ENCODE results near the gene RSPO3.

GRCh38 chr6:127069659-127070279 is 48.7 kb upstream of the RSPO3 start:
- TF ChIP-seq, protein P1, sequence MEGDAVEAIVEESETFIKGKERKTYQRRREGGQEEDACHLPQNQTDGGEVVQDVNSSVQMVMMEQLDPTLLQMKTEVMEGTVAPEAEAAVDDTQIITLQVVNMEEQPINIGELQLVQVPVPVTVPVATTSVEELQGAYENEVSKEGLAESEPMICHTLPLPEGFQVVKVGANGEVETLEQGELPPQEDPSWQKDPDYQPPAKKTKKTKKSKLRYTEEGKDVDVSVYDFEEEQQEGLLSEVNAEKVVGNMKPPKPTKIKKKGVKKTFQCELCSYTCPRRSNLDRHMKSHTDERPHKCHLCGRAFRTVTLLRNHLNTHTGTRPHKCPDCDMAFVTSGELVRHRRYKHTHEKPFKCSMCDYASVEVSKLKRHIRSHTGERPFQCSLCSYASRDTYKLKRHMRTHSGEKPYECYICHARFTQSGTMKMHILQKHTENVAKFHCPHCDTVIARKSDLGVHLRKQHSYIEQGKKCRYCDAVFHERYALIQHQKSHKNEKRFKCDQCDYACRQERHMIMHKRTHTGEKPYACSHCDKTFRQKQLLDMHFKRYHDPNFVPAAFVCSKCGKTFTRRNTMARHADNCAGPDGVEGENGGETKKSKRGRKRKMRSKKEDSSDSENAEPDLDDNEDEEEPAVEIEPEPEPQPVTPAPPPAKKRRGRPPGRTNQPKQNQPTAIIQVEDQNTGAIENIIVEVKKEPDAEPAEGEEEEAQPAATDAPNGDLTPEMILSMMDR (IDR thresholded peaks at IDR 0.05) = peak in 2 of 6 experiments; percentile 8 to 37
- no peak for TF ChIP-seq POLR2A (IDR thresholded peaks at IDR 0.05)

All from upper lobe of left lung (tissue), 4 donors.